Thyroid gland (tissue), 4 donors: ENCODE results near the gene DLX2.

Experiments used
- POLR2A ChIP-seq, 2 donors: fragments of 450-650 bp; IDR thresholded peaks; one replicate each; pipeline ENCODE4 v1.6.1; 2017; ENCODE audit warnings: antibody characterized with exemption in 2 of 2, mild to moderate bottlenecking in 2 of 2, moderate library complexity in 1 of 2
- TF ChIP-seq, protein P1 (sequence below), 6 experiments: fragments of 200-600 bp in 3 of 6; fragments of 450-650 bp in 3 of 6; sonication (generic) in 3 of 6; IDR thresholded peaks; one replicate each; pipeline ENCODE4 v1.5.1; 2016 to 2019; ENCODE audit warnings: antibody characterized with exemption in 6 of 6, mild to moderate bottlenecking in 2 of 6, inconsistent platforms in 1 of 6, moderate library complexity in 1 of 6

DNA sequence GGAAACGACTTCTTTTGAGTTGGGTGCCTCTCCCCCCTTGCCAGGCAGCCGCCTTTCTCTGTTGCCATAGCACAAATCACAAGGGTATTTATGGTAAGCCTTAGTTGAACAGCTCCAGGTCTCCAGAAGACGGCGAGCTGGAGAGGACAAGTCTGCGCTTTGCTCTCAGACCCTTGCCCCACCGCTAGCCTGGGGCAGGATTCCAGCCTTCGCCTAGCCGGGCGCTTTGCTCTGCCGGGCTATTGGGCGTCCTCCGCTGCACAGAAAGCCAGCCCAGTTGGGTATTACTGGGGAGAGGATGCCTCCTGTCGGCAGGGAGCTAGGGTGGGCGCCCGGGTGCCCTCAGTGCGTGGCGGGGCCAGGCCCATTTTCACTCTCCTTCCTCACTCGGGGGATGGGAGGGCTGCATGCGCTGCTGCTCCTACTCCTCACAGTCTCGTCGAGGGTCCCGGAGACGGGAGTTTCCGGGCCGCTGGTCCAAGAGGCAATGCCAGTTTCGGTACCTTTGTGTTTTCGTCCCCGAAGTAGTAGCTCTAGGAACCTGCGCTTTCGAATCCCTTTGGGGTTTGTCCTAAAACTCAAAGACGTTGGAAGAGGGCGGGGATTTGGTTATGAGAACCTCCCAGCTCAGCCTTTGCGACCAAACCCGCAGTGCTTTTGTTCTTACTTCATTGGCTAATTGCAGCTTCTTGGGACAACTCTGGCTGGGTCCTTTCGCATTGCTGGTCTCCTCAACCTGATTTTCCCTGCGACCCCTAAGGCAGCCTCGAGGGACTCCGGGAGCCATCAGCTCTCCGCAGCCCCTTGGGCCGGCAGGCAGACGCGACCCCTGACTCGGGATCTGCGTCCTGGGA is 3.6 kb upstream of the DLX2 start:
- TF ChIP-seq, protein P1, sequence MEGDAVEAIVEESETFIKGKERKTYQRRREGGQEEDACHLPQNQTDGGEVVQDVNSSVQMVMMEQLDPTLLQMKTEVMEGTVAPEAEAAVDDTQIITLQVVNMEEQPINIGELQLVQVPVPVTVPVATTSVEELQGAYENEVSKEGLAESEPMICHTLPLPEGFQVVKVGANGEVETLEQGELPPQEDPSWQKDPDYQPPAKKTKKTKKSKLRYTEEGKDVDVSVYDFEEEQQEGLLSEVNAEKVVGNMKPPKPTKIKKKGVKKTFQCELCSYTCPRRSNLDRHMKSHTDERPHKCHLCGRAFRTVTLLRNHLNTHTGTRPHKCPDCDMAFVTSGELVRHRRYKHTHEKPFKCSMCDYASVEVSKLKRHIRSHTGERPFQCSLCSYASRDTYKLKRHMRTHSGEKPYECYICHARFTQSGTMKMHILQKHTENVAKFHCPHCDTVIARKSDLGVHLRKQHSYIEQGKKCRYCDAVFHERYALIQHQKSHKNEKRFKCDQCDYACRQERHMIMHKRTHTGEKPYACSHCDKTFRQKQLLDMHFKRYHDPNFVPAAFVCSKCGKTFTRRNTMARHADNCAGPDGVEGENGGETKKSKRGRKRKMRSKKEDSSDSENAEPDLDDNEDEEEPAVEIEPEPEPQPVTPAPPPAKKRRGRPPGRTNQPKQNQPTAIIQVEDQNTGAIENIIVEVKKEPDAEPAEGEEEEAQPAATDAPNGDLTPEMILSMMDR (IDR thresholded peaks at IDR 0.05), result peak in 1 of 6 experiments; percentile 12
- no peak for TF ChIP-seq POLR2A (IDR thresholded peaks at IDR 0.05)
